Stimulated activated CD8-positive, alpha-beta memory T cell treated with anti-CD3 and anti-CD28 coated beads, Interleukin-12 subunit alpha, Interleukin-12 subunit beta, amount 100 ng/mL, for 1 hour (primary cell): Measurements from ENCODE around the gene CRK.
A peak's percentile ranks its signal among the peaks of the same experiment; 100 is the strongest.

Experiments
- DNase-seq: peaks from one replicate; pipeline ENCODE4 v3.0.0-alpha.2; 2020; ENCODE audit warnings: low read depth

The CRK gene

GRCh38 chr17:1455797-1456599 lies at the start of gene CRK:
Gene CRK (minus strand): TSS chr17:1456232. CDS start chr17:1456117, 115 bp downstream.
- DNase-seq = peak; percentile 98

- DNase-seq = no peak
Observed at GRCh38 chr17:1505586-1505985, 49.6 kb upstream of the CRK start.

- no peak for DNase-seq
Observed at GRCh38 chr17:1504866-1505265, 48.8 kb upstream of the CRK start.

- DNase-seq = no peak
Observed at GRCh38 chr17:1503699-1504098, 47.7 kb upstream of the CRK start.

- no peak for DNase-seq
Observed at GRCh38 chr17:1498869-1499268, 42.8 kb upstream of the CRK start.

GRCh38 chr17:1498233-1498632 lies 42.2 kb upstream of the CRK start:
- DNase-seq = no peak

GRCh38 chr17:1497831-1498230 lies 41.8 kb upstream of the CRK start:
- DNase-seq = no peak

GRCh38 chr17:1496869-1497268 lies 40.8 kb upstream of the CRK start:
- no peak for DNase-seq

- no peak for DNase-seq
Observed at GRCh38 chr17:1495265-1495989, 39.4 kb upstream of the CRK start.

- DNase-seq = no peak
Observed at GRCh38 chr17:1494736-1495253, 38.8 kb upstream of the CRK start.

- DNase-seq = no peak
Observed at GRCh38 chr17:1494203-1494602, 38.2 kb upstream of the CRK start.

GRCh38 chr17:1493291-1493980 lies 37.4 kb upstream of the CRK start:
- no peak for DNase-seq

GRCh38 chr17:1492249-1493206 lies 36.5 kb upstream of the CRK start, which contains the start of gene MYO1C:
Gene MYO1C (minus strand): TSS chr17:1492686. CDS start chr17:1492487, 199 bp downstream.
- no peak for DNase-seq

- DNase-seq = no peak
Observed at GRCh38 chr17:1491443-1492248, 35.6 kb upstream of the CRK start.

GRCh38 chr17:1490643-1491442 lies 34.8 kb upstream of the CRK start:
- DNase-seq = no peak

GRCh38 chr17:1488826-1489270 lies 32.8 kb upstream of the CRK start:
- no peak for DNase-seq

GRCh38 chr17:1487939-1488825 lies 32.1 kb upstream of the CRK start:
- peak; percentile 57 for DNase-seq
